HEK293 (cell line): ENCODE measurements around the gene ACER3.

Source experiments
- CTCF ChIA-PET: fragments of 350-600 bp; formaldehyde crosslinking; extraction: SDS; loops from one replicate; lab custom pipeline; 2021; ENCODE audit warnings: antibody characterized with exemption; lab: Yijun Ruan, JAX
- POLR2A ChIA-PET: fragments of 300-600 bp; formaldehyde crosslinking; extraction: SDS; loops from one replicate; lab custom pipeline; 2020; ENCODE audit warnings: antibody characterized with exemption, inconsistent platforms; lab: Yijun Ruan, JAX
- H3K27ac ChIP-seq: fragments of 200-500 bp; sonication (Bioruptor generic); 2 replicates; pipeline ENCODE4 v1.5.1; 2014; ENCODE audit warnings: low read depth, low read length, control low read depth, inconsistent platforms; ENCODE audit errors: extremely low read depth
- H3K36me3 ChIP-seq, 2 experiments: fragments of 200-500 bp in 1 of 2; sonication (Bioruptor generic) in 1 of 2; 1 replicate in 1 of 2; 2 replicates in 1 of 2; pipeline ENCODE4 v1.5.1; 2014 to 2017; ENCODE audit warnings: inconsistent platforms in 2 of 2, low read length in 2 of 2; ENCODE audit not compliant: control insufficient read depth in 2 of 2, insufficient read depth in 1 of 2
- H3K4me1 ChIP-seq: fragments of 200-500 bp; sonication (Bioruptor generic); 2 replicates; pipeline ENCODE4 v1.5.1; 2014; ENCODE audit warnings: mild to moderate bottlenecking, low read length, inconsistent platforms; ENCODE audit not compliant: control insufficient read depth, insufficient read depth
- H3K4me3 ChIP-seq: 2 replicates; pipeline ENCODE4 v1.5.1; 2011; ENCODE audit warnings: low read depth, mild to moderate bottlenecking, control low read depth, low read length, moderate library complexity
- H3K9me3 ChIP-seq: fragments of 200-500 bp; sonication (Bioruptor generic); 2 replicates; pipeline ENCODE4 v1.5.1; 2014; ENCODE audit warnings: low read depth, low read length, inconsistent platforms; ENCODE audit not compliant: control insufficient read depth, insufficient read depth
- CTCF ChIP-seq: fragments of 450-650 bp; formaldehyde crosslinking; IDR thresholded peaks from 2 replicates; pipeline ENCODE4 v1.5.1; 2016; ENCODE audit warnings: missing biosample characterization, missing genetic modification characterization
- MEIS1 ChIP-seq: sonication (generic); formaldehyde crosslinking; IDR thresholded peaks from 2 replicates; pipeline ENCODE4 v1.8.1; 2022; ENCODE audit warnings: missing genetic modification reagents, mild to moderate bottlenecking, borderline replicate concordance
- OSR2 ChIP-seq: fragments of 450-650 bp; formaldehyde crosslinking; IDR thresholded peaks from 2 replicates; pipeline ENCODE4 v1.5.1; 2016; ENCODE audit warnings: missing biosample characterization, missing genetic modification characterization
- PRDM1 ChIP-seq: fragments of 450-650 bp; formaldehyde crosslinking; IDR thresholded peaks from 2 replicates; pipeline ENCODE4; 2016; ENCODE audit warnings: missing biosample characterization, missing genetic modification characterization
- SALL2 ChIP-seq: fragments of 450-650 bp; formaldehyde crosslinking; IDR thresholded peaks from 2 replicates; pipeline ENCODE4 v1.5.0; 2017; ENCODE audit warnings: missing biosample characterization, mild to moderate bottlenecking, missing genetic modification characterization, borderline replicate concordance
- WT1 ChIP-seq: fragments of 450-650 bp; formaldehyde crosslinking; IDR thresholded peaks from 2 replicates; pipeline ENCODE4 v1.5.1; 2016; ENCODE audit warnings: missing biosample characterization, missing genetic modification characterization
- ZBTB6 ChIP-seq: fragments of 450-650 bp; formaldehyde crosslinking; IDR thresholded peaks from 2 replicates; pipeline ENCODE4 v1.5.1; 2017; ENCODE audit warnings: missing biosample characterization, missing genetic modification characterization
- ZEB2 ChIP-seq: fragments of 450-650 bp; formaldehyde crosslinking; IDR thresholded peaks from 2 replicates; pipeline ENCODE4 v1.5.1; 2016; ENCODE audit warnings: missing biosample characterization, missing genetic modification characterization
- ZFP37 ChIP-seq: fragments of 450-650 bp; formaldehyde crosslinking; IDR thresholded peaks from 2 replicates; pipeline ENCODE4 v1.5.1; 2016; ENCODE audit warnings: missing biosample characterization, missing genetic modification characterization
- ZFP41 ChIP-seq: fragments of 450-650 bp; formaldehyde crosslinking; IDR thresholded peaks from 2 replicates; pipeline ENCODE4 v1.5.1; 2016; ENCODE audit warnings: missing biosample characterization, missing genetic modification characterization, borderline replicate concordance
- ZNF16 ChIP-seq: fragments of 450-650 bp; formaldehyde crosslinking; IDR thresholded peaks from 2 replicates; pipeline ENCODE4 v1.5.1; 2016; ENCODE audit warnings: low read depth, missing biosample characterization, missing genetic modification characterization
- ZNF18 ChIP-seq: fragments of 450-650 bp; formaldehyde crosslinking; IDR thresholded peaks from 2 replicates; pipeline ENCODE4 v1.5.1; 2016; ENCODE audit warnings: missing biosample characterization, missing genetic modification characterization
- ZNF24 ChIP-seq: fragments of 450-650 bp; formaldehyde crosslinking; IDR thresholded peaks from 2 replicates; pipeline ENCODE4 v1.5.1; 2016; ENCODE audit warnings: missing biosample characterization, missing genetic modification characterization
- ZNF248 ChIP-seq: fragments of 450-650 bp; formaldehyde crosslinking; IDR thresholded peaks from 2 replicates; pipeline ENCODE4 v1.5.1; 2017; ENCODE audit warnings: missing biosample characterization, missing genetic modification characterization
- ZNF311 ChIP-seq: fragments of 450-650 bp; formaldehyde crosslinking; IDR thresholded peaks from 2 replicates; pipeline ENCODE4 v1.5.1; 2017; ENCODE audit warnings: missing biosample characterization, missing genetic modification characterization, borderline replicate concordance
- ZNF426 ChIP-seq: fragments of 450-650 bp; formaldehyde crosslinking; IDR thresholded peaks from 2 replicates; pipeline ENCODE4 v1.5.1; 2017; ENCODE audit warnings: missing biosample characterization, missing genetic modification characterization, mild to moderate bottlenecking, inconsistent platforms, moderate library complexity
- ZNF449 ChIP-seq: fragments of 450-650 bp; formaldehyde crosslinking; IDR thresholded peaks from 2 replicates; pipeline ENCODE4 v1.5.1; 2017; ENCODE audit warnings: missing biosample characterization, mild to moderate bottlenecking, missing genetic modification characterization, moderate library complexity
- ZNF580 ChIP-seq: fragments of 450-650 bp; formaldehyde crosslinking; IDR thresholded peaks from 2 replicates; pipeline ENCODE4 v1.5.1; 2016; ENCODE audit warnings: missing biosample characterization, missing genetic modification characterization
- ZNF701 ChIP-seq: fragments of 450-650 bp; formaldehyde crosslinking; IDR thresholded peaks from 2 replicates; pipeline ENCODE4 v1.5.1; 2016; ENCODE audit warnings: missing biosample characterization, missing genetic modification characterization
- ZSCAN16 ChIP-seq: fragments of 450-650 bp; formaldehyde crosslinking; IDR thresholded peaks from 2 replicates; pipeline ENCODE4 v1.5.1; 2016; ENCODE audit warnings: missing biosample characterization, missing genetic modification characterization
- ZSCAN23 ChIP-seq: fragments of 450-650 bp; formaldehyde crosslinking; IDR thresholded peaks from 2 replicates; pipeline ENCODE4 v1.5.1; 2016; ENCODE audit warnings: missing biosample characterization, missing genetic modification characterization
- ZSCAN4 ChIP-seq: fragments of 450-650 bp; formaldehyde crosslinking; IDR thresholded peaks from 2 replicates; pipeline ENCODE4 v1.5.1; 2017; ENCODE audit warnings: missing biosample characterization, missing genetic modification characterization
- TF ChIP-seq, protein P1 (sequence below): fragments of 450-650 bp; formaldehyde crosslinking; IDR thresholded peaks from 2 replicates; pipeline ENCODE4; 2016; ENCODE audit warnings: missing biosample characterization, missing genetic modification characterization
- TF ChIP-seq, protein P2 (sequence below): fragments of 450-650 bp; IDR thresholded peaks from 2 replicates; pipeline ENCODE4 v1.5.1; 2018; ENCODE audit warnings: missing biosample characterization, mild to moderate bottlenecking, missing genetic modification characterization

ACER3 gene

GRCh38 chr11:76910620-76911414 lies 50.1 kb downstream of the ACER3 start:
- Histone ChIP-seq H3K27ac (no peak overlapping the region), H3K4me1 (no peaks in the 10 kb centered on the region), H3K4me3 (no peak overlapping the region), H3K36me3 (no peaks in the 10 kb centered on the region), H3K9me3 (no peaks in the 10 kb centered on the region)
- no peak for TF ChIP-seq ZEB2
- TF ChIP-seq OSR2 (tag by site-specific recombination): no peak
- no peak for TF ChIP-seq ZBTB6 (tag by site-specific recombination)
- no peak for TF ChIP-seq ZFP37 (tag by site-specific recombination)
- TF ChIP-seq ZNF701: no peak
- TF ChIP-seq, protein P1, sequence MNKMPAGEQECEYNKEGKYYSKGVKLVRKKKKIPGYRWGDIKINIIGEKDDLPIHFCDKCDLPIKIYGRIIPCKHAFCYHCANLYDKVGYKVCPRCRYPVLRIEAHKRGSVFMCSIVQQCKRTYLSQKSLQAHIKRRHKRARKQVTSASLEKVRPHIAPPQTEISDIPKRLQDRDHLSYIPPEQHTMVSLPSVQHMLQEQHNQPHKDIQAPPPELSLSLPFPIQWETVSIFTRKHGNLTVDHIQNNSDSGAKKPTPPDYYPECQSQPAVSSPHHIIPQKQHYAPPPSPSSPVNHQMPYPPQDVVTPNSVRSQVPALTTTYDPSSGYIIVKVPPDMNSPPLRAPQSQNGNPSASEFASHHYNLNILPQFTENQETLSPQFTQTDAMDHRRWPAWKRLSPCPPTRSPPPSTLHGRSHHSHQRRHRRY: no peak
- TF ChIP-seq ZNF311: no peak
- no peak for TF ChIP-seq MEIS1 (CRISPR knock-in tag)
- TF ChIP-seq ZNF449 (tag by site-specific recombination): no peak
- no peak for TF ChIP-seq ZNF426
- no peak for TF ChIP-seq ZSCAN16 (tag by site-specific recombination)
- no peak for TF ChIP-seq ZNF16 (tag by site-specific recombination)
- no peak for TF ChIP-seq ZFP41 (tag by site-specific recombination)
- TF ChIP-seq WT1 (tag by site-specific recombination): no peak
- no peak for TF ChIP-seq ZSCAN23
- TF ChIP-seq ZNF18 (tag by site-specific recombination): no peak
- TF ChIP-seq ZNF580: no peak
- no peak for TF ChIP-seq ZSCAN4 (tag by site-specific recombination)
- CTCF ChIA-PET: interaction anchor here (1.6 to 1.9 kb wide), 2 partner anchors 9 to 10 kb away, joined by 6 to 9 read pairs; no protein-coding TSS in a partner anchor
- POLR2A ChIA-PET: no interaction called here

DNA sequence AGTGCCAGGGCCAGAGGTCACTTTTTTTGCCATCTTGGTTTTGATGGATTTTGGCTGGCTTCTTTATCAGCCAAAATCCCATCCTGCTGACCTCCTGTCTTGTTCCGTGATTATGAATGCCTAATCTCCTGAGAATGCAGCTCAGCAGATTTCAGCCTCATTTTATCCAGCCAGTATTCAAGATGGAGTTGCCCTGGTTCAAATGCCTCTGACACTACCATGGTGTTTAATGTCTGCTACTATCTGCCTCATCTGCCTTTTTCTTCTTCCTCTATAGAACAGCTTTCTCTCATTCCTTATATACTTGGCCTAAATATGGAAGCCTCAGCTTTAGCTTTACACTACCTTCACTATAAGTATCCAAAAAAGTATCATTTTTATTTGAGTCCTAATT lies 50.7 kb downstream of the ACER3 start:
- Histone ChIP-seq H3K4me1 (no peaks in the 10 kb centered on the region), H3K9me3 (no peaks in the 10 kb centered on the region), H3K36me3 (no peaks in the 10 kb centered on the region), H3K4me3 (no peak overlapping the region), H3K27ac (no peak overlapping the region)
- ChIA-PET CTCF (interaction anchor here (0.7 to 1.9 kb wide), 3 partner anchors 8 to 180 kb away, joined by 3 to 9 read pairs (median 6); no protein-coding TSS in a partner anchor), POLR2A (no interaction called here)
- no peak for TF ChIP-seq CTCF (tag by site-specific recombination)
- TF ChIP-seq ZNF24 (tag by site-specific recombination): no peak
- no peak for TF ChIP-seq ZNF248 (tag by site-specific recombination)
- TF ChIP-seq PRDM1 (tag by site-specific recombination): no peak
- TF ChIP-seq, protein P2, sequence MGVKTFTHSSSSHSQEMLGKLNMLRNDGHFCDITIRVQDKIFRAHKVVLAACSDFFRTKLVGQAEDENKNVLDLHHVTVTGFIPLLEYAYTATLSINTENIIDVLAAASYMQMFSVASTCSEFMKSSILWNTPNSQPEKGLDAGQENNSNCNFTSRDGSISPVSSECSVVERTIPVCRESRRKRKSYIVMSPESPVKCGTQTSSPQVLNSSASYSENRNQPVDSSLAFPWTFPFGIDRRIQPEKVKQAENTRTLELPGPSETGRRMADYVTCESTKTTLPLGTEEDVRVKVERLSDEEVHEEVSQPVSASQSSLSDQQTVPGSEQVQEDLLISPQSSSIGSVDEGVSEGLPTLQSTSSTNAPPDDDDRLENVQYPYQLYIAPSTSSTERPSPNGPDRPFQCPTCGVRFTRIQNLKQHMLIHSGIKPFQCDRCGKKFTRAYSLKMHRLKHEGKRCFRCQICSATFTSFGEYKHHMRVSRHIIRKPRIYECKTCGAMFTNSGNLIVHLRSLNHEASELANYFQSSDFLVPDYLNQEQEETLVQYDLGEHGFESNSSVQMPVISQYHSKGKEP (tag by site-specific recombination): no peak
- TF ChIP-seq SALL2 (tag by site-specific recombination): no peak
